HL-60 (cell line): Measurements from ENCODE around the gene SLC18A2.

Experiments
- DNase-seq, 2 experiments: peaks; one replicate each; pipeline ENCODE4 v3.0.0-alpha.2; 2010 to 2020; ENCODE audit warnings: low read depth in 1 of 2, low spot score in 1 of 2
- H3K27ac ChIP-seq: fragments of 250-450 bp; sonication (Bioruptor Pico); replicated peaks from 2 replicates; pipeline ENCODE4 v1.5.1; 2020; ENCODE audit warnings: mild to moderate bottlenecking, moderate library complexity
- H3K27me3 ChIP-seq: fragments of 250-450 bp; sonication (Bioruptor Pico); 2 replicates; pipeline ENCODE4 v1.5.1; 2021; ENCODE audit warnings: mild to moderate bottlenecking, moderate library complexity; ENCODE audit not compliant: insufficient read depth, poor library complexity, severe bottlenecking
- H3K4me3 ChIP-seq: replicated peaks from 2 replicates; pipeline ENCODE4 v1.5.1; 2011; ENCODE audit warnings: mild to moderate bottlenecking, control low read depth, low read length; ENCODE audit not compliant: insufficient read depth
- GABPA ChIP-seq: IDR thresholded peaks from 2 replicates; pipeline ENCODE4 v1.6.1; 2012; ENCODE audit warnings: low read depth
- POLR2AphosphoS5 ChIP-seq: IDR thresholded peaks from 2 replicates; pipeline ENCODE4 v1.6.1; 2012; ENCODE audit warnings: low read depth
- REST ChIP-seq: IDR thresholded peaks from 2 replicates; pipeline ENCODE4 v1.6.1; 2012; ENCODE audit warnings: low read depth; ENCODE audit not compliant: insufficient replicate concordance
- SPI1 ChIP-seq: IDR thresholded peaks from 2 replicates; pipeline ENCODE4 v1.6.1; 2012; ENCODE audit warnings: low read depth, mild to moderate bottlenecking, borderline replicate concordance
- TF ChIP-seq, protein P1 (sequence below): IDR thresholded peaks from one replicate; pipeline ENCODE4 v1.5.1; 2011; ENCODE audit warnings: low read length, control low read depth, inconsistent platforms; ENCODE audit not compliant: insufficient read depth

The SLC18A2 gene

DNA sequence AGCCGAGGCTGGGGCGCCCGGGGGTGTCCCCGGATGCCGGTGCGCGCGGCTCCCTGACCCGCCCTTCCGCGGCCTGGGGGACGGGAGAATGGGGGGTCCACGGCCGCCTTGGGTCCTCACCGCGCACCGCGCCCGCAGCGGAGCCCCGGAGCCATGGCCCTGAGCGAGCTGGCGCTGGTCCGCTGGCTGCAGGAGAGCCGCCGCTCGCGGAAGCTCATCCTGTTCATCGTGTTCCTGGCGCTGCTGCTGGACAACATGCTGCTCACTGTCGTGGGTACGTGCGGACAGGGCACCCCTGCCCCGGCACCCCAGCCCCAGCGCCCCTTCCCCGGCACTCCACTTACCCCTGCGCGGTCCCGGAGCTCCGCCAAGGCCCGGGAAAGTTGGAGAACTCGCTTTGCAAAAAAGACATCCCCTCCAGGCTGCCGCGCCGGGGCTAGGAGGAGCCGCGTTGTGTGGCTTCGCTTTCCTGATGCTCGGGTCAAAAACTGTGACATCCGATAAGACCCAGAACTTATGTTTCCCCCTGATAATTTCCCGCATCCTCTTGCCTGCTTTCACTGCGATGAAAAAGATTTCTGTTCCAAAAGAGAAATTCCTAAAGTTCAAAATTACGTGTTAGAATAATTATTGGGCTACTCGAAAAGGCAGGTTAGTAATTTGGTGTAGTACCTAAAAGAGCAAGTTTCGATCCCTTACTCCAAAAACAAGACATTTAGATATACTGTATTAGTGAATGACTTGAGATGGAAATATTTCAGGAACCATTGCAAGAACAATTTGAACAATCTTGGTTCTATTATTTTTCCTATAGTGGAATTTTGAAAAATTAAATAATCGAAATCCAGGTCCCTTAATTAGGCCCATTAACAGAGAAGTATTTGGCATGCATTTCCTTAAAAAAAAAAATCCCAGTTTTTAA, 888 bp downstream of the SLC18A2 start:
- Histone ChIP-seq H3K27ac (no peak overlapping the region), H3K4me3 (no peak overlapping the region), H3K27me3 (peaks cover 33% of the 10 kb centered on the region)
- no peak for TF ChIP-seq POLR2AphosphoS5
- TF ChIP-seq REST: no peak
- TF ChIP-seq, protein P1, sequence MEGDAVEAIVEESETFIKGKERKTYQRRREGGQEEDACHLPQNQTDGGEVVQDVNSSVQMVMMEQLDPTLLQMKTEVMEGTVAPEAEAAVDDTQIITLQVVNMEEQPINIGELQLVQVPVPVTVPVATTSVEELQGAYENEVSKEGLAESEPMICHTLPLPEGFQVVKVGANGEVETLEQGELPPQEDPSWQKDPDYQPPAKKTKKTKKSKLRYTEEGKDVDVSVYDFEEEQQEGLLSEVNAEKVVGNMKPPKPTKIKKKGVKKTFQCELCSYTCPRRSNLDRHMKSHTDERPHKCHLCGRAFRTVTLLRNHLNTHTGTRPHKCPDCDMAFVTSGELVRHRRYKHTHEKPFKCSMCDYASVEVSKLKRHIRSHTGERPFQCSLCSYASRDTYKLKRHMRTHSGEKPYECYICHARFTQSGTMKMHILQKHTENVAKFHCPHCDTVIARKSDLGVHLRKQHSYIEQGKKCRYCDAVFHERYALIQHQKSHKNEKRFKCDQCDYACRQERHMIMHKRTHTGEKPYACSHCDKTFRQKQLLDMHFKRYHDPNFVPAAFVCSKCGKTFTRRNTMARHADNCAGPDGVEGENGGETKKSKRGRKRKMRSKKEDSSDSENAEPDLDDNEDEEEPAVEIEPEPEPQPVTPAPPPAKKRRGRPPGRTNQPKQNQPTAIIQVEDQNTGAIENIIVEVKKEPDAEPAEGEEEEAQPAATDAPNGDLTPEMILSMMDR: no peak
- no peak for TF ChIP-seq GABPA
- DNase-seq: no peak

- Histone ChIP-seq H3K27ac (no peak overlapping the region), H3K27me3 (peaks cover 36% of the 10 kb centered on the region), H3K4me3 (no peak overlapping the region)
- DNase-seq: no peak
- TF ChIP-seq, protein P1: no peak
- TF ChIP-seq SPI1 (no peak), GABPA (no peak), POLR2AphosphoS5 (no peak), REST (no peak)
Observed at GRCh38 chr10:117242463-117242832, 1.5 kb downstream of the SLC18A2 start.

DNA sequence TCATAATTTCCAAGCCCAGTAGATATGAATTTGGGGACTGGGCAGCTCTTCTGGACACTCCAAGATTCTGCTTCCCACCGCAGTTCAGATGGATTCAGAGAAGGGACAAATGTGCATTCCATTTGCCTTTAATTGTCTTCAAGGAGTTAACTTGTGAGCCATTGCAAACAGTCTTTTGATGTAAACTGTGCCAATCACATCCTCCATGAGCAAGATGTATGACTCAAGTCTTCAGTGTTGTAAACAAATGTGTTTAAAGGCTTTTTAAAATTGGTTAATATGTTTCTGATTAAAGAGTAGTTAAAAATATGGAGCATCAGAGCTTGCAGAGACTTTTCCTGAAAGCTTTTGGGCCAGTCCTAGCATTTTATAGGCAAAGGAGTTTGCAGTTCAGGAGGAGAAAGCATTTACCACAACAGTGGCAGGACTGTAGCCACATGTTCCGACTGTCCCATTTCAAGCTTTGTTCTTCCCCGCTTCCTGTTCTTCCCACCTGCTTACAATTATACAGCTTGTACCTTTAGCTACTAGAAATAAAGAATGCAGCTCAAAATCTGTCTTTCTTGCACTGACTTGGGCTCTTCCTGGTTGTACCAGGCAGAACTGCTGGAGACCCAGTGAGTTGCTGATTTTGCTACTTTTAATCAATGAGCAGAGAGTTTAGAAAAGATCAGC, 6.2 kb downstream of the SLC18A2 start:
- Histone ChIP-seq H3K4me3 (no peak overlapping the region), H3K27ac (no peak overlapping the region), H3K27me3 (peaks cover 31% of the 10 kb centered on the region)
- DNase-seq: no peak
- no peak for TF ChIP-seq SPI1
- TF ChIP-seq POLR2AphosphoS5: no peak
- no peak for TF ChIP-seq REST
- TF ChIP-seq, protein P1: no peak
- TF ChIP-seq GABPA: no peak
